Ovary (tissue), 10 donors: ENCODE measurements around the gene ERN1. TPM values are rescaled to one million over a fixed set of nuclear protein-coding genes. Genes with fewer than 3 reads are reported as not detected.
"Not testable (repeated sequence)": the region's sequence is repeated elsewhere in the genome, so short reads cannot be mapped to it uniquely, and the experiment has no call there.

Source experiments
- DNase-seq, 5 donors: peaks; one replicate each; pipeline ENCODE4 v3.0.0-alpha.2; 2019 to 2020
- H3K27ac ChIP-seq, 2 donors: fragments of 200-600 bp; one replicate each; pipeline versions ENCODE4 v1.5.1 to v1.8.0; 2019 to 2022
- H3K27me3 ChIP-seq: fragments of 200-600 bp; one replicate; pipeline ENCODE4 v1.8.0; 2022
- H3K36me3 ChIP-seq: fragments of 200-600 bp; sonication (generic); one replicate; pipeline ENCODE4 v1.5.1; 2019
- H3K4me1 ChIP-seq: one replicate; pipeline ENCODE4 v1.8.1; 2013; ENCODE audit warnings: mild to moderate bottlenecking, moderate library complexity; ENCODE audit not compliant: insufficient read depth
- H3K4me3 ChIP-seq: fragments of 200-600 bp; sonication (generic); one replicate; pipeline ENCODE4 v1.5.1; 2017
- H3K9me3 ChIP-seq, 2 donors: fragments of 200-600 bp in 1 of 2; sonication (generic) in 1 of 2; one replicate each; pipeline versions ENCODE4 v1.5.1 to v1.8.1; 2013 to 2019; ENCODE audit warnings: mild to moderate bottlenecking in 1 of 2, moderate library complexity in 1 of 2
- EP300 ChIP-seq: sonication (generic); formaldehyde crosslinking; IDR thresholded peaks from one replicate; pipeline ENCODE4 v1.6.1; 2017; ENCODE audit warnings: antibody characterized with exemption
- POLR2A ChIP-seq: fragments of 450-650 bp; IDR thresholded peaks from one replicate; pipeline ENCODE4 v1.6.1; 2017; ENCODE audit warnings: antibody characterized with exemption, mild to moderate bottlenecking, moderate library complexity
- WGBS, 3 donors: extraction: QIAGEN DNeasy Blood & Tissue Kit in 1 of 3; methylation state at CpG; one replicate each; pipeline versions ENCODE4 v1.1.5 to v1.1.7; 2013 to 2017; 5-methylcytosine and 5-hydroxymethylcytosine counted together
- intact Hi-C, 4 donors: fragments of 100-400 bp; cut with DNase I; formaldehyde crosslinking; loops; one replicate each; pipeline versions ENCODE4 v1.11.0 to v1.15.1; 2022 to 2023
- long read RNA-seq, 3 donors: library from polyadenylated mRNA in 2 of 3; unstranded in 2 of 3; transcript quantifications; one replicate each; pipeline ENCODE4 v2.0.0 and lab custom pipeline, GENCODE V29; 2021 to 2026
- polyA plus RNA-seq, 2 donors: library from polyadenylated mRNA; stranded (reverse); fragments of 200-250 nt in 1 of 2; fragments of 350-450 nt in 1 of 2; fragmentation: Illumina TruSeq in 1 of 2; extraction: RNeasy Lipid Tissue Mini Kit (QIAGEN cat#74804) in 1 of 2; gene quantifications; one replicate each; pipeline ENCODE4 v1.2.3, GENCODE V29; 2013 to 2014
- total RNA-seq, 7 donors: library from RNA; depleted of rRNA in 2 of 7; stranded (reverse); fragments of >200 nt in 2 of 7; fragmentation: NEBNext Ultra II Directional in 3 of 7; extraction: Animal tissue kit (Norgen Biotek cat#: 25700) in 3 of 7; gene quantifications; one replicate each; pipeline versions ENCODE4 v1.1.0 to v1.2.4, GENCODE V29; 2016 to 2023
- TF ChIP-seq, protein P1 (sequence below), 3 donors: fragments of 450-650 bp in 2 of 3; fragments of 200-600 bp in 1 of 3; IDR thresholded peaks; one replicate each; pipeline versions ENCODE4 v1.5.1 to v1.8.0; 2016 to 2022; ENCODE audit warnings: antibody characterized with exemption in 3 of 3, mild to moderate bottlenecking in 1 of 3
- donor health status: DM: no; HTN: no; CAD: no; lungs with moderate emphysema.
- donor health status: DM: no; HTN: no; CAD: no.
- donor health status: Bipolar disorder and iron deficiency.
- donor health status: DM: yes; HTN: yes; CAD: no.
- donor health status: DM: no; HTN: no; CAD: no.
- donor health status: DM: yes; HTN: yes; CAD: no.

The ERN1 gene
- total RNA-seq (10 to 100 TPM; 19.6 to 73.4 (median 34.8) TPM), polyA plus RNA-seq (10 to 100 TPM in 1 of 2 donors, 1 to 10 TPM in 1; 8.1 to 12.9 TPM)
- long read RNA-seq, donor 1, partial matches to known transcripts: 3 of 9 reads
- long read RNA-seq, donor 1, other reads (novel, unspliced or antisense): 5 of 9 reads
- long read RNA-seq, donor 2, partial matches to known transcripts: 0 of 2 reads
- long read RNA-seq, donor 2, other reads (novel, unspliced or antisense): 0 of 2 reads
- long read RNA-seq, donor 3, full-length matches to known transcripts: 7 of 18 reads
- long read RNA-seq, donor 3, partial matches to known transcripts: 8 of 18 reads
- long read RNA-seq, donor 3, other reads (novel, unspliced or antisense): 3 of 18 reads

DNA sequence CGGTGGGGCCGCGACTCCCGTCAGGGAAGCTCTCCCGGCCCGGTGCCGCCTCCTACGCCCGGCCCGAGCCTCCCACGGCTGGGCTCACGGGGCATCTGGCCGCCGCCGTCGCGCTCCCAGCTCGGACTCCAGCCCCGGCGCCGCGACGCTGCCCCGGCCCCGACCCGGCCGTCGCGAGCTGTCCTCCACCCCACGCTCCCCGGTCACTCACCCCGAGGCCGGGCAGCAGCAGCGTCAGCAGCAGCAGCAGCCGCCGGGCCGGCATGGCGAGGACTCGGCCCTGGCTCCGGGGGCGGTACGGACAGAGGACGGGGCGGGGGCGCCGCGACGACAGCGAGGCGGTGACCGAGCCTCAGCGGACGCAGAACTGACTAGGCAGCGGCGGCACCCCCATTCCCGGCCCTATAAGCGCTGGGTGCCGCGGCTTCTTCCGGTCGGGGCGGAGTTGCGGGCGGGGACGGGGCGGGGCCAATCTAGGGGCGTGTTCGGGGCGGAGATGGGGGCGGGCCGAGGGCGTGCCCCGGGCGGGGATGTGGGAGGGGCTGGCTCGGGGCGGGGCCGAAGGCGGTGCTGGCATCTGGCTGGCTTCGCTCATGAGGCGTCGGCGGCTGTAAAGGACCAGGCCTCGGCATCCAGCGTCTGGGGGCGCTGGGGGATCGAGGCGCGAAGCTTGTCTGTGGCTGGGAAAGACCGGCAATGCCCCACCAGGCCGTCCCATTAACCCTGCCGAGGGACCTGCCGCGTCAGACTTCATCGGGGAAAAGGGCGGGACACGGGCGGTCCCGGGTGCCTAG, at the start of gene ERN1:
ERN1 (minus strand) TSS at position 380 of the 794 bp plus-strand sequence; CDS start at position 265, 115 bp downstream.
- peak; percentile 92 to 96 (median 95) for DNase-seq
- H3K27ac ChIP-seq: peak within 1 kb of the TSS; percentile 88 to 91
- H3K27me3 ChIP-seq: no peaks in the 10 kb centered on the region
- TF ChIP-seq, protein P1, sequence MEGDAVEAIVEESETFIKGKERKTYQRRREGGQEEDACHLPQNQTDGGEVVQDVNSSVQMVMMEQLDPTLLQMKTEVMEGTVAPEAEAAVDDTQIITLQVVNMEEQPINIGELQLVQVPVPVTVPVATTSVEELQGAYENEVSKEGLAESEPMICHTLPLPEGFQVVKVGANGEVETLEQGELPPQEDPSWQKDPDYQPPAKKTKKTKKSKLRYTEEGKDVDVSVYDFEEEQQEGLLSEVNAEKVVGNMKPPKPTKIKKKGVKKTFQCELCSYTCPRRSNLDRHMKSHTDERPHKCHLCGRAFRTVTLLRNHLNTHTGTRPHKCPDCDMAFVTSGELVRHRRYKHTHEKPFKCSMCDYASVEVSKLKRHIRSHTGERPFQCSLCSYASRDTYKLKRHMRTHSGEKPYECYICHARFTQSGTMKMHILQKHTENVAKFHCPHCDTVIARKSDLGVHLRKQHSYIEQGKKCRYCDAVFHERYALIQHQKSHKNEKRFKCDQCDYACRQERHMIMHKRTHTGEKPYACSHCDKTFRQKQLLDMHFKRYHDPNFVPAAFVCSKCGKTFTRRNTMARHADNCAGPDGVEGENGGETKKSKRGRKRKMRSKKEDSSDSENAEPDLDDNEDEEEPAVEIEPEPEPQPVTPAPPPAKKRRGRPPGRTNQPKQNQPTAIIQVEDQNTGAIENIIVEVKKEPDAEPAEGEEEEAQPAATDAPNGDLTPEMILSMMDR (IDR thresholded peaks at IDR 0.05): no peak
- peak; percentile 74 for TF ChIP-seq POLR2A
- H3K9me3 ChIP-seq: no peaks in the 10 kb centered on the region
- 0 to 3% (median 1%) methylated on average over 65 to 98 of the region's 98 CpGs for WGBS, 3 donors
- intact Hi-C loops: loop anchor here (5.0 to 10.0 kb wide), 4 partner anchors 103 to 218 kb away; partner anchors contain the start of genes CSHL1 (in 2 of the 4) and GH1 (in 2 of the 4)
- peak within 1 kb of the TSS; percentile 52 for H3K4me3 ChIP-seq
- H3K36me3 ChIP-seq: no peaks in the 10 kb centered on the region
- peaks cover 9% of the 10 kb centered on the region for H3K4me1 ChIP-seq

DNA sequence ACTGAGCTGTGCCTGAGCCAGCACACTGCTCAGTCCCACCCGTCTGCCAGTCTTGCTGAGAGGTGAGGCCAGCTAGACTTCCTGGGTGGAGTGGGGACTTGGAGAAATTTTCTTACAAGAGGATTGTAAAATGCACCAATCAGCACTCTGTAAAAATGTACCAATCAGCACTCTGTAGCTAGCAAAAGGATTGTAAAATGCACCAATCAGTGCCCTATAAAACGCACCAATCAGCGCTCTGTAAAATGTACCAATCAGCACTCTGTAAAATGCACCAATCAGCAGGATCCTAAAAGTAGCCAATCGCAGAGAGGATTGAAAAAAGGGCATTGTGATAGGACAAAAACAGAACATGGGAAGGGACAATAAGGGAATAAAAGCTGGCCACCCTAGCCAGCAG, 49.1 kb upstream of the ERN1 start:
- intact Hi-C loops, DNase-seq, H3K9me3 ChIP-seq, H3K27ac ChIP-seq, H3K27me3 ChIP-seq, H3K4me3 ChIP-seq, H3K4me1 ChIP-seq, H3K36me3 ChIP-seq: not testable (repeated sequence)
- WGBS, 3 donors: 46 to 100% (median 78%) methylated on average over 4 of the region's 4 CpGs

DNA sequence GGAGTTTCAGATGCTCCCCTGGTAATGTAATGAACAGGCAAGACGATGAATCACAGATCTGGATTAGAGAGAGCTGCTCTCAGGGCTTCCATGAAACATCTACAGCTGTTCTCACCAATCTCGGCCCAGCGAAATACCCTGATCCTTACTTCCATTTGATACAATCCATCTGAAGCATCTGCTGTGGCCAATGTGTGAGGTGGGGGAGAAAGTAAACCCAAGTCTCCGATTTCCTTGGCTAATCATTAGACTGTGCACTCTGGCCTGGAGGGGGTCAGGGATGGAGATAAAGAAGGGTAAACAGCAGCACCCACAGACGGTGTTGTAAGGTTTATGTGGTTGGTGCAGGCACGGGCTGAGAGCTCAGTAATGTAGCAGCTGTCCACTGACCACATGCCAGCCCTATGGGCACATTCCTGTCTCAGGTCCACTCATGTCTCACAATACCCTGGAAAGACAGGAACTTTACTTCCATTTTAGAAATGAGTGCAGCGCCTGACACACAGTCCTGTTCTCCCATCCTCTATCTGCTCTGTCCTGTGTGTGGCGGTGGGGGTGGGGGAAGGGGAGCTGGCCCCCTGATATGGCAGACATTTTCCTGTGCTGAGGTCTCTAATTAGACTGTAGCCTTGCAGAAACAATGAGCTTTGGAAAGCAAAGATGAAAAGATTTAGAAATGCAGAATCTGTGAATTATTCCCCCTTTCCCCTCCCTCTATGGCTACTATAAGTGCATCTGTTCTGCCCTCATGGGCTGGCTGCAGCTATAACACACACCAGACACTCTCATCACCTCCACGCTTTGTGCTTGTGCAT, 48.3 kb upstream of the ERN1 start:
- TF ChIP-seq, protein P1 (IDR thresholded peaks at IDR 0.05): no peak
- TF ChIP-seq EP300: no peak
- TF ChIP-seq POLR2A: no peak
- intact Hi-C loops: no loop called here
- WGBS, 3 donors: 63 to 68% (median 64%) methylated on average over 9 of the region's 9 CpGs
- DNase-seq: no peak
- no peak overlapping the region for H3K4me3 ChIP-seq
- no peaks in the 10 kb centered on the region for H3K27me3 ChIP-seq
- H3K36me3 ChIP-seq: no peaks in the 10 kb centered on the region
- no peak overlapping the region for H3K27ac ChIP-seq
- no peaks in the 10 kb centered on the region for H3K9me3 ChIP-seq
- peaks cover 7% of the 10 kb centered on the region for H3K4me1 ChIP-seq

DNA sequence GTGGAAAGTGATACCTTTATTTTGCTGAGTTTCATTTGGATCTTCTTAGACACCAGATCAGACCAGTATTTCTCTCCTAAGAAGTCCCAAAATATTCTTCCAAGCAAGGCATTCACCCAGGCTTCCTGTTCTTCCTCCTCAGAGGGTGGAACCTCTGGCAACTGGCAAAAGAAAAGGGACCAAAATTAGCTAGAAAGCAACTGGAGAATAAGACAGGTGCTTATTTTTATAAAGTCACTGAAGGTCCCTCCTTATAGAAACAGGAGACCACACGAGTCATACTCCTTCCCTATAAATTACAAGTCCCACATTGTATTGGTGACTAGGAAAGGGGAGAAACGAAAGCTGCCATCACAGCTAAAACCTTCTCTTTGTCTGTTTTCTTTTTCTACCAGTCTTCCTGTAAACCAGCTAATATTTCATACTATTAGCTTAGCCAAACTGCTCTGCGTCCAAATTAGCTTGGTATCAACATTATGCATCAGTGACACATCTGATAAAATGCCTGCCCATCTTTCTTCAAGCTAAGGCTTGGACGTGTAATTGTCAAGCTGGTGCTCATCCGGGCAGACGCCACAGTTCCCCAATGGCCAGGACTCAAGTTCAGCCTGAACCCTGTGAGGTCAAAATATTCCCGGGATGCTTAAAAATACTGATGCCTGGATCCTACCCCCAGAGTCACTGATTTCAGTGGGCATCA, 47.5 kb upstream of the ERN1 start:
- Histone ChIP-seq H3K9me3 (no peaks in the 10 kb centered on the region), H3K36me3 (no peaks in the 10 kb centered on the region), H3K4me3 (no peak overlapping the region), H3K4me1 (peaks cover 7% of the 10 kb centered on the region), H3K27me3 (no peaks in the 10 kb centered on the region), H3K27ac (peak overlapping the region in 1 of 2 donors; percentile 34)
- intact Hi-C loops: no loop called here
- DNase-seq: no peak
- TF ChIP-seq POLR2A (no peak), EP300 (no peak)
- WGBS, 3 donors: 83 to 85% (median 84%) methylated on average over 7 of the region's 7 CpGs

DNA sequence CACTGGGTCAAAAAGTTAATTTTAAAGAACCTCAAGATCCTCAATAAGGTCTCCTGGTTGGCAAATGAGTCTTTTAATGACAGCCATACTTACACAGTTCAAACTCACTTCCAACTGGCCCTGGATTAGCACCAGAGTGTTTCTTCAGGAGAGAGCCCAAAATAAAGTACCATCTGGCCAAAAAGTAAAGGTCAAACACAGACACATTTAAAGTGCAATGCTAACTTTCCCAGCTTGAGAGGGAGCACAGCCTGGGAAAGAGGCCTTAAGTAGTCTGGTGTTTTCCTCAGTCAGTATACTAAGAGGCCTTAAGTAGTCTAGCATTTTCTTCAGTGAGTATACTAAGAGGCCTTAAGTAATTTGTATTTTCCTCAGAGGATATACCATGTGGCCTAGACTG, 46.6 kb upstream of the ERN1 start:
- no peaks in the 10 kb centered on the region for H3K9me3 ChIP-seq
- peaks cover 7% of the 10 kb centered on the region for H3K4me1 ChIP-seq
- H3K36me3 ChIP-seq: no peaks in the 10 kb centered on the region
- intact Hi-C loops: no loop called here
- no peaks in the 10 kb centered on the region for H3K27me3 ChIP-seq
- DNase-seq: no peak
- no peak overlapping the region for H3K4me3 ChIP-seq
- no peak for TF ChIP-seq POLR2A
- TF ChIP-seq, protein P1 (IDR thresholded peaks at IDR 0.05): no peak
- no peak for TF ChIP-seq EP300
- peak overlapping the region in 1 of 2 donors; percentile 34 for H3K27ac ChIP-seq
